Measurements from ENCODE around the gene LCE1E. TPM values are rescaled to one million over a fixed set of nuclear protein-coding genes. Genes with fewer than 3 reads are reported as not detected.

LCE1E gene
- total RNA-seq, 4 donors from 2014 or later = not detected

DNA sequence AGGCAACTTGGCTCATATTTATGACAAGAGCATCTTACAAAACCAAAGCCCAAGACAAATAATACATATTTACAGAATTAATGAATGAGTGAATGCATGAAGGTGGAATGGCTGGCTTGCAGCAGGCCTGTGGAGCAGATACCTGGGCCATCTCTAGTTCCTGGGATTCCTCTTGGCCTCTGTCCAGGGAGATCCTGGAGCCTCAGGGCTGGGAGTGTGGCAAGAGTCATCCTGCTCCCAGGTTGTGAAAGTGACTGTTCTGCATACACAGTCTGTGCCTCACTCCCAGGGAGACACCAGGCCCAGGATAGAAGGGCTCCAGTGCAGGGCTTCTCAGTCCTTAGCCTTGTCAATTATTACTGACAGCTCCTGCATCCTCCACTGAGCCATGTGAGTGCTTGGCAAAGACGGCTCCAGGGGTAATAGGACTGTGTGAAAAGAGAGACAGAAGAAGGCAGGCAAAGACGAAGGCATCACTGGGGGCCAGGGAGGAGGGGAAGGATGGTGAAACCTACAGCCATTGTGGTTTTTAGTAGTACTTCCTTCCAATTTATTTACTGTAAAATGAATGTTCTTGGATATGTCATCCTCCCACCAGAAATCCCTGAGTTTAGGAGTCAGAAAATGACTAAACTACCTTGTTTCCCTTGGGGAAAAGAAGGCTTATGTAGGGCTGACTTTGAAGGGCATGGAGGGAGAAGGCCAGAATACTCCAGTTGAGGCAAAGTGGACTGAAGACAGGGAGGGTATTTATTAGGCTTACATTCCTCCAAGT, 42.5 kb upstream of the LCE1E start:
- TF ChIP-seq, protein P1, sequence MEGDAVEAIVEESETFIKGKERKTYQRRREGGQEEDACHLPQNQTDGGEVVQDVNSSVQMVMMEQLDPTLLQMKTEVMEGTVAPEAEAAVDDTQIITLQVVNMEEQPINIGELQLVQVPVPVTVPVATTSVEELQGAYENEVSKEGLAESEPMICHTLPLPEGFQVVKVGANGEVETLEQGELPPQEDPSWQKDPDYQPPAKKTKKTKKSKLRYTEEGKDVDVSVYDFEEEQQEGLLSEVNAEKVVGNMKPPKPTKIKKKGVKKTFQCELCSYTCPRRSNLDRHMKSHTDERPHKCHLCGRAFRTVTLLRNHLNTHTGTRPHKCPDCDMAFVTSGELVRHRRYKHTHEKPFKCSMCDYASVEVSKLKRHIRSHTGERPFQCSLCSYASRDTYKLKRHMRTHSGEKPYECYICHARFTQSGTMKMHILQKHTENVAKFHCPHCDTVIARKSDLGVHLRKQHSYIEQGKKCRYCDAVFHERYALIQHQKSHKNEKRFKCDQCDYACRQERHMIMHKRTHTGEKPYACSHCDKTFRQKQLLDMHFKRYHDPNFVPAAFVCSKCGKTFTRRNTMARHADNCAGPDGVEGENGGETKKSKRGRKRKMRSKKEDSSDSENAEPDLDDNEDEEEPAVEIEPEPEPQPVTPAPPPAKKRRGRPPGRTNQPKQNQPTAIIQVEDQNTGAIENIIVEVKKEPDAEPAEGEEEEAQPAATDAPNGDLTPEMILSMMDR (IDR thresholded peaks at IDR 0.05) = no peak
- no peak for TF ChIP-seq EP300 (IDR thresholded peaks at IDR 0.05; ENCODE audit: low read depth)
- no peak for TF ChIP-seq POLR2A (IDR thresholded peaks at IDR 0.05)
- no peak for TF ChIP-seq POLR2AphosphoS5 (IDR thresholded peaks at IDR 0.05)
- H3K27me3 ChIP-seq = no peaks in the 10 kb centered on the region

GRCh38 chr1:152745289-152745704, 40.8 kb upstream of the LCE1E start:
- H3K27me3 ChIP-seq = no peaks in the 10 kb centered on the region
- intact Hi-C loops (cut with DNase I; ENCODE audit: low total_unique reads) (no loop called here), in situ Hi-C loops (cut with MboI; ENCODE audit: low pct_ligation_motif_present in 1 of 4, low pct_unique_long_range_greater_than_20kb in 1 of 4, low sequenced_read_pairs in 3 of 4) (no loop called here)
- TF ChIP-seq EP300 (IDR thresholded peaks at IDR 0.05; ENCODE audit: low read depth) = no peak
- no peak for TF ChIP-seq POLR2AphosphoS5 (IDR thresholded peaks at IDR 0.05)
- TF ChIP-seq, protein P1 (IDR thresholded peaks at IDR 0.05) = no peak
- DNase-seq = no peak
- 44 to 54% methylated on average over 4 of the region's 4 CpGs for WGBS, 2 donors (ENCODE audit: low coverage in 1 of 2)
- no peaks in the 10 kb centered on the region for H3K36me3 ChIP-seq
- H3K4me1 ChIP-seq = no peaks in the 10 kb centered on the region
- no peak overlapping the region for H3K4me3 ChIP-seq
- H3K9me3 ChIP-seq = no peaks in the 10 kb centered on the region
- no peak overlapping the region for H3K27ac ChIP-seq

More for the DNA sequence above, 42.5 kb upstream of the LCE1E start:
- Histone ChIP-seq H3K9me3 (no peaks in the 10 kb centered on the region), H3K27ac (no peak overlapping the region), H3K4me1 (no peaks in the 10 kb centered on the region), H3K4me3 (no peak overlapping the region), H3K36me3 (no peaks in the 10 kb centered on the region)
- 50 to 63% methylated on average over 1 to 2 of the region's 2 CpGs for WGBS, 2 donors (ENCODE audit: low coverage in 1 of 2)
- in situ Hi-C loops (cut with MboI; ENCODE audit: low pct_ligation_motif_present in 1 of 4, low pct_unique_long_range_greater_than_20kb in 1 of 4, low sequenced_read_pairs in 3 of 4) (no loop called here), intact Hi-C loops (cut with DNase I; ENCODE audit: low total_unique reads) (no loop called here)
- DNase-seq = no peak

DNA sequence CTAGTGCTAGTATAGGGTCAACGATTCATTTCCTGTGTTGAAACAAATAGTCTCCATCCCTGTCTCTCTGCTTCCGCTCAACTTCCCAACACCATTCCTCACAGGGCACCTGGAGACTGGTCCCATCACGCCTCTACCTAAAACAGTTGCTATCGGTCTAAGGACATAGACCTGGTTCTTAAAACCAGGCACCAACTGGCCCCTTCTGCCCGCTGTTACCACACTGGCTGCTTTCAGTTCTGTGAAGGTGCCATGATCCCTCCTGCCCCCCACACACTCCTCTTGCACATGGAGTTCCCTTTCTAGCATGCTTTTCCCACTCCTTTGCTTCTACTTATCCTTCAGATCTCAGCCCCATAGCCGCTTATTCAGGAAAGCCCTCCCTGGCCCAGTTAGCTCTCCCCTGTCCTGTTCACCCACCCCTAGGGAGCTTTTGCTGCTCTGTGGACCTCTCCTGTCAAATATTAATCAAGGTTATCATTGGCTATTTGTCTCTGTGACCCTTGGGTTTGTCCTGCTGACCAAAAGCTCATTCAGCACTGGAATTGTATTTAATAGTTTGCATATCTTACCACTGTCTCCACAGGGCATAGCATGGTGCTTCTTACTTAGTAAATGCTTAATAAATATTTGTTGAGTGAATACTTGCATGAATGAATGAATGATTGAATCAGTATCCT, 40.2 kb upstream of the LCE1E start:
- no peaks in the 10 kb centered on the region for H3K27me3 ChIP-seq
- TF ChIP-seq POLR2A (IDR thresholded peaks at IDR 0.05) (no peak), EP300 (IDR thresholded peaks at IDR 0.05; ENCODE audit: low read depth) (no peak), POLR2AphosphoS5 (IDR thresholded peaks at IDR 0.05) (no peak)
- TF ChIP-seq, protein P1 (IDR thresholded peaks at IDR 0.05) = no peak
- no peaks in the 10 kb centered on the region for H3K36me3 ChIP-seq
- H3K9me3 ChIP-seq = no peaks in the 10 kb centered on the region
- no peak for DNase-seq
- 80 to 82% methylated on average over 2 to 6 of the region's 6 CpGs for WGBS, 2 donors (ENCODE audit: low coverage in 1 of 2)
- H3K27ac ChIP-seq = no peak overlapping the region
- no peak overlapping the region for H3K4me3 ChIP-seq
- in situ Hi-C loops (cut with MboI; ENCODE audit: low pct_ligation_motif_present in 1 of 4, low pct_unique_long_range_greater_than_20kb in 1 of 4, low sequenced_read_pairs in 3 of 4) (no loop called here), intact Hi-C loops (cut with DNase I; ENCODE audit: low total_unique reads) (no loop called here)
- no peaks in the 10 kb centered on the region for H3K4me1 ChIP-seq

GRCh38 chr1:152747831-152748230, 38.2 kb upstream of the LCE1E start:
- DNase-seq = no peak
- H3K4me1 ChIP-seq = no peaks in the 10 kb centered on the region
- no peak overlapping the region for H3K4me3 ChIP-seq
- in situ Hi-C loops (cut with MboI; ENCODE audit: low pct_ligation_motif_present in 1 of 4, low pct_unique_long_range_greater_than_20kb in 1 of 4, low sequenced_read_pairs in 3 of 4) (no loop called here), intact Hi-C loops (cut with DNase I; ENCODE audit: low total_unique reads) (no loop called here)
- H3K27me3 ChIP-seq = no peaks in the 10 kb centered on the region
- TF ChIP-seq, protein P1 (IDR thresholded peaks at IDR 0.05) = no peak
- TF ChIP-seq EP300 (IDR thresholded peaks at IDR 0.05; ENCODE audit: low read depth) (no peak), POLR2A (IDR thresholded peaks at IDR 0.05) (no peak), POLR2AphosphoS5 (IDR thresholded peaks at IDR 0.05) (no peak)
- 25 to 42% methylated on average over 1 of the region's 1 CpG for WGBS, 2 donors (ENCODE audit: low coverage in 1 of 2)
- H3K27ac ChIP-seq = no peak overlapping the region
- H3K36me3 ChIP-seq = no peaks in the 10 kb centered on the region
- no peaks in the 10 kb centered on the region for H3K9me3 ChIP-seq

Measured in transverse colon (tissue), 4 donors.